CD1c-positive myeloid dendritic cell (primary cell): ENCODE measurements around the gene NUP214.

Experiments used
- DNase-seq: peaks from one replicate; pipeline ENCODE4 v3.0.0-alpha.2; 2016; ENCODE audit errors: extremely low spot score

NUP214 gene

DNA sequence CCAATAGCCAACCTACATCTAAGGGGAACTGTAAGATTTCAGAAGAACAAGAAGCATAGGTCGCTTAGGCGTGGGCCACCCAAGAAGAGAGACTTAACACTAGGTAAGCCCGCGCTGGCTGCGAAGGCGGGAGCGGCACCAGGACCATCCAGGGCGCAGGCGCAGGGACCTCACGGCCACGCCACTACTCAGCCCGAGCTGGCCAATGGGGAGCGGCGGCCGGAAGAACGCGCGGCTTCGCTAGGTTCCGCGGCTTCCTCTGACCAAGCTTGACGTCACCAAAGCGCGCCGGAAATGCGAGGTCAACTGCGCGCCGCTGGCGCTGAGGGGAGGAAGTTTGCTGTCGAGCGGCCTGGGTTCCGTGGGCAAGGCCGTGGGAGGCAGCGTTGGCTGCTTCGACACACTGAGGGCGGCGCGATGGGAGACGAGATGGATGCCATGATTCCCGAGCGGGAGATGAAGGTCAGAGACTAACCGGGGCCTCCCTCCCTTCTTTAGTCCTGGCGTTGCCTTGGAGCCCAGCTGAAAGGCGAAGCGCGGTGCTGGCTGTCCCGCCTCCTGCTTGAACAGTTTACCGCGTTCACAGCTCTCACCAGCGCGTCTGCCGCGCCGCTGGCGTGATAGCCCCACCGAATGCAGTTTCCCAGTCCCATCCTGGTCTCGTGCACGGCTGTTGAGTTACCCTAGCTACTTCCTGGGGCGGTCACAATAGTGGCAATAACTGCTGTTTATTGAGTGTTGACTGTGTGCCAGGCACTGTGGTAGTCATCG lies at the start of gene NUP214:
TSS of gene NUP214 (plus strand) at position 299 of the 771 bp plus-strand sequence. CDS start at position 418, 119 bp downstream.
- DNase-seq: peak; percentile 100

DNA sequence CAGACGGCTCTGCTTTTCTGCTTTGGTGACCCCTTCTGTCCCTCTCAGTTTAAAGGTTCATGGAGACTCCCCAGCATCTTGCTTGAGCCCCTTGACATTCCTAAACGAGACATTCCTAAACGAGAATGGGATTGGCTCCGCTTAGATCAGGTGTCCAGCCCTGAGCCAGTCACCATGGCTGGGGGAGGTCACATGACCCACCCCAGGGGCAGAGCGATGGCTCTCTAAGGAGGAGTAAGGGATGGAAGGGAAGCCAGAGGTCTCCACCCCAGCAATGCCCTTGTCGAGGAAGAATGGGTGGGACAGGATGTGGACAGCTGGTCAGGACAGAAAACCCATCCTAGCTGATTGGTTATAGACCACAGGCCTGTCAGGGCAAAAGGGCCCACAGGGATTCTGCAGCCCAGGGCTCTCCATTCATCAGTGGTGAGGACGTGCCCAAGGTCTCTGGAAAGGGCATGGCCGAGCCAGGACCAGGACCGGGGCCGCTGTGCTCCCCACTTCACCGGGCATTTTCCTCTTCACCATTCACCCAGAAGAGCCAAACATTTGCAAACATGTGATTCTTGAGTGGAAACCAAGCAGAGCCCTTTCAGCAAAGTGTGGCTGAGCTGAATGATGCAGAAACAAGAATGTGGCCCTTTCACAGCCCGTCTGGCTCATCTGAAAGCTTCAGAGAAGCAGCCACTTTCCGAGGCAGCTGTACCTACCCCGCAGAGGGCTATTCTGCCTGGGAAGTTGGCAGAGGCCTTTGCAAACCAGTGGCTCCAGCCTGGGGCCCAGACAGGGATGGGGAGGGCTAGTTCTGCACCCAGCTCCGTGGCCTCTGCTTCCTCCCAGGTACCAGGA lies 48.8 kb upstream of the NUP214 start:
- no peak for DNase-seq

- no peak for DNase-seq
These were observed 46.7 kb upstream of the NUP214 start for GRCh38 chr9:131078427-131079366.

GRCh38 chr9:131080589-131080988 lies 44.8 kb upstream of the NUP214 start:
- DNase-seq: no peak

DNA sequence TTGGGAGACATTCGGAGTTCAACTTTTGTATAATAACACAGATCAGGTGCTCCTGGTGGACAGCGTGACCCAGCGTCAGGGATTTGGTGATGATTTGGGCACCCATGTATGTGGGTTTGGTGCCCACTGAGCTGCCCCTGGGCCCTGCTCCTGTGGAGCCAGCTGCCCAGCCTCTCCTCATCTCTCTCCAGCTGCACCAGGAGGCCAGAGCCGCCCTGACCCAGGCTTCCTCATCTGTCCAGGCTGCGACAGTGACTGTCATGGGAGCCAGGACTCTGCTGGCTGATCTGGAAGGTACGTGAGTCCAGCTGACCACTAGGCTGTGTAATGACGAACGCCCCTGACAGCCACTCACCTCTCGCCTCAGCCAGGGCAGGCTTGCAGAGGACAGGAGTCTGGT lies 43.5 kb upstream of the NUP214 start:
- no peak for DNase-seq

DNA sequence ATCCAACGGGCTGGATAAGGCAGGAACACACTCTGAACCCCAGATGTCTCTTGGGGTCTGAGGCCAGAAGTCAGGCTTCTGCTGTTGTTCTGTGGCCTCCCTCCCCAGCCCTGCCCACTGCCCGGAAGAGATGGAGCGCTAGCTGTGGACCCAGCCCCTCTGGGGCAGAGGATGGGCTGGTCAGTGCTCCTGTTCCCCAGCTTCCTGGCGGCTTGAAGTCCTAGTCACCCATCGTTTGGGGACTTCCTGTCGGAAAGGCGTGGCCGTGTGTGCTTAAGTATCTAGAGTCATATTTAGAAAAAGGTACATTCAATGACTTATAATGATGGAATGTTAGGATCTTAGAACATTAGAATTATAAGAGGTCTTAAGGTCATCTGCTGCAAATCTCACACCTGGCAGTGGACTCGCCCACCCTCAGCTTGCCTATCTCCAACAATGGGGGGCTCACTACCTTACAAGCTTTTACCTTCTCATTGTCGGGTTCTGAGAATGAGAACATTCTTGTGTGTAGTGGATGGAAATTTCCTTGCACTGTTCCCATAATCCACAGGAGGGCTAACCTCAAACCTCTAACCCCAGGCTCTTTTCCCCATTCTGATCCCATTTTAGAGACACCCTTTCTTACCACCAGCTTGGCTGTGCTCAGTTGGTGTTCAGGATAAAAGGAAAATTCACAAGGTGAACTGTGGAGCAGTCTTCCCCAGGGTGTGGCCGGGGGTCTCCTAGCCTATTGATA lies 42.4 kb upstream of the NUP214 start:
- DNase-seq: no peak

- no peak for DNase-seq
These were observed 40.6 kb upstream of the NUP214 start for GRCh38 chr9:131084661-131085369.

DNA sequence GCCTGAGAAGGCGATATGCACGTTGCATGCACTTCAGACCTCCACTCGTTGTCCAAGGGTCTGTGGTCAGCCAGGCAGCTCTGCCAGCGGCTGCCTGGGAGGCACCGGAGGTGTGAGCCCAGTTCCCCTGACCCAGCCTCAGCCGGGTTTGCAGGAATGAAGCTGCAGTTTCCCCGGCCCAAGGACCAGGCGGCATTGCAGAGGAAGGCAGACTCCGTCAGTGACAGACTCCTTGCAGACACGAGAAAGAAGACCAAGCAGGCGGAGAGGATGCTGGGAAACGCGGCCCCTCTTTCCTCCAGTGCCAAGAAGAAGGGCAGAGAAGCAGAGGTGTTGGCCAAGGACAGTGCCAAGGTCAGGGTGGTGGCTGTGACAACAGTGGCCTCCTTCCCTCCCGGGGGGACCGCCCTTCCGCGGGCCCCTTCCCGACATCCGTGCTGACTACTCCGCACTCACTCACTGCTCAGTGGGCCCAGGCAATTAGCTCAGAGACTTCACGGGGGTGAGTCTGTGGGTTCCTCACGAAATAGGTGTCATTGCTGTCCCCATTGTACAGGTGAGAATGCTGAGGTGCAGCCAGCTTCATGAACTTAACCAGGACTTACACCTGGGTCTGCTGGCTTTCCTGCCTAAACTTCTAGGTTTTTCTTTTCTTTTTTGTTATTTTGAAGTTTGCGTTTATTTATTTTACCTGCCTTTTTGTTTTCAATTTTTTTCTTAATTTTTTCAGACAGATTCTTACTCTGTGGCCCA lies 39.8 kb upstream of the NUP214 start:
- no peak for DNase-seq

DNA sequence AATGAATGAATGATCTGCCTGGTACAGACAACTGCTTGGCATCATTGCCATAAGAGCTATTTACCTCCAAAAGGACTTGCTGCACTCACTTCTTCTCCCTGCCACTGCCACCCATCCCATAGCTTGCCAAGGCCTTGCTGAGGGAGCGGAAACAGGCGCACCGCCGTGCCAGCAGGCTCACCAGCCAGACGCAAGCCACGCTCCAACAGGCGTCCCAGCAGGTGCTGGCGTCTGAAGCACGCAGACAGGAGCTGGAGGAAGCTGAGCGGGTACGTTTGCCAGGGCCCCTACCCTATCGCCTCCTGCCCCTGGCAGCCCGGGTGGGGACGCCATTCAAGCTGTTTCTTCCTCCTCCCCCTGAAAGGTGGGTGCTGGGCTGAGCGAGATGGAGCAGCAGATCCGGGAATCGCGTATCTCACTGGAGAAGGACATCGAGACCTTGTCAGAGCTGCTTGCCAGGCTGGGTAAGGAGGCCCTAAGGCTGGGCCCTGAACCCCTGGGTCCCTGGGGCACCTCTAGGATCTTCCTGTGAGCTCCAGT lies 38.0 kb upstream of the NUP214 start:
- no peak for DNase-seq

GRCh38 chr9:131090025-131090787 lies 35.2 kb upstream of the NUP214 start:
- no peak for DNase-seq

DNA sequence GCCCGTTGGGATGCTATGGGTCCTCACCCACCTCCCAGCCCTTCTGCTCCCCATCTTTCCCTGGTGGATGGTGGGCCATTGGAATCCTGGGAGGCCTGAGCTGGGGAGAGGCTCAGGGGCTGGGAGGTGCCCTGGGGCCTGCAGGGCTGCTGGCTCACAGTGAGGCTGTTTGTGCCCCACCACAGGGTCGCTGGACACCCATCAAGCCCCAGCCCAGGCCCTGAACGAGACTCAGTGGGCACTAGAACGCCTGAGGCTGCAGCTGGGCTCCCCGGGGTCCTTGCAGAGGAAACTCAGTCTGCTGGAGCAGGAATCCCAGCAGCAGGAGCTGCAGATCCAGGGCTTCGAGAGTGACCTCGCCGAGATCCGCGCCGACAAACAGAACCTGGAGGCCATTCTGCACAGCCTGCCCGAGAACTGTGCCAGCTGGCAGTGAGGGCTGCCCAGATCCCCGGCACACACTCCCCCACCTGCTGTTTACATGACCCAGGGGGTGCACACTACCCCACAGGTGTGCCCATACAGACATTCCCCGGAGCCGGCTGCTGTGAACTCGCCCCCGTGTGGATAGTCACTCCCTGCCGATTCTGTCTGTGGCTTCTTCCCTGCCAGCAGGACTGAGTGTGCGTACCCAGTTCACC lies 33.9 kb upstream of the NUP214 start:
- no peak for DNase-seq

DNA sequence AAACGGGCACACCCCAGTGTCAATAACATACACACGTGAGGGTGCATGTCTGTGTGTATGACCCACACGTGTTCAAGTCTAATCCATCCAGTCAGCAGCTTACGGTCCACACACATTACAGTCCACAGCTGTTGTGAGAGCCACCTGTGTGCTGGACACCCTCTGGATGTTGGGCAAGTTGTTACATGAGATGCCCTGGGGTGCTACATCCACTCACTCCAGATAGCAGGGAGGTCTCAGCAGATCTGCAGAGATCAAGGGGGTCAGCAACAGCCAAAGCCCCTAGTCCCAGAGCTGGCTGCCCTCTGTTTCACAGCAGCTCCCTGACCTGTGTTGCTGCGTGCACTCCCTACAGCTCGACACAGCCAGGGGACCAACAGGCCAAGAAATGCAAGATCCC lies 33.4 kb upstream of the NUP214 start:
- no peak for DNase-seq

DNA sequence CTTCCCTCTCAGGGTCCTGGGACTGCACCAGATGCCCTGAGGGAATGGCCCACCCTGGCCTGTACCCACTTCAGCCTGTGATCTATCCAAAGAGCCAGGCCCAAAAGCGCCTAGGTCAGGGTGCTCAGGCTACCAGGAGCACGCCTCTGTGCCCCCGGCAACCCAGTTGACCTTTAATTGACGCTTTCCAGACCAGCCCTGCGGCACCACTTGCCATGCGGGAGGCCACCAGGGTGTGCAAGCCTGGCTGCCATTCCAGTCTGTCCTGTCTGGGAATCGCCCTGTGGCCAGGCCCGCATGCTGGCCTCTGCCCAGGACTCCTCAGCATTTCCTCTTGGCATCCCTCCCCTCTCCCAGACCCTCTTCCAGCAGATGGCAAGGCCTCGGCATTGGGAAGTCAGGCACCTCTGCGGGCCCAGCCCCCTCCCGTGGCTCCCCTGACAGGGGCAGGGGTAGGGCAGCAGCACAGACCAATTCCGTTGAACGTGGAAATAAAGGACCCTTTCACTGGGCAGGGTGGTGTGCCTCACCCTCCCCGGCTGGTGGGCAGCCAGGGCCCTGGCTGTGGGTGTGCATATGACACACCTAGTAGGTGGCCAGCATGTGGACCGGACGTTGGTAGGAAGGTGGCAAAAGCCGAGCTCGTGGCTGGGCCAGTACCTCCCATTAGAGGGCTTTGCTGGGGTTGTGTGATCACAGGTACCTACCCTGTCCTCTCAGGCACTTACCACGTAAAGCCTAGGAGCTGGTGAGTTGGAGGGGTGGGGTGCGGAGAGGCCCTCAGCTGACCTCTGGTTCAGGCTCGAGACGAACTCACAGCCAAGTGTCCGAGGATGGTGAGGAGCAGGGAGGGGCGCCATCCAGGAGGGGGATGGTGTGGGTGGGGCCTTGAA lies 32.6 kb upstream of the NUP214 start:
- no peak for DNase-seq

GRCh38 chr9:131094015-131094414 lies 31.4 kb upstream of the NUP214 start:
- DNase-seq: no peak

DNA sequence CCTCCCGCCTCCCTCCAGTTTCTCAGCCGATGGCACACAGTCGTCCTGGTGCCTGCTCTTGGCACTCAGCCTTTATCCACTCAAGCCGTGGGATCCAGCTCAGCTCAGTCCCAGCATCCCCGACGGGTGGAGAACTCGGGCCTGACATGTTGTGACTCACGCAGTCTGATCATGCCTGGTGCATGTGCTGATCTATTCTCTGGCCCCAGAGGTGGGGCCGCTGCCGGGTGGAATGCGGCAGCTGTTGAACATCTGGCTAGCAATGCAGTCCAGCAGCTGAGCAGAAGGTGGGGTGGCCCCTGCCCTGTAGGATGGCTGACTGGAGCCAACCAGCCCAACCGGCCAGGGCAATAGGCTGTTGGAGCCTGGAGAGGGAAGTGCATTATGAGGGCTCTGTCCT lies 30.8 kb upstream of the NUP214 start:
- DNase-seq: no peak

DNA sequence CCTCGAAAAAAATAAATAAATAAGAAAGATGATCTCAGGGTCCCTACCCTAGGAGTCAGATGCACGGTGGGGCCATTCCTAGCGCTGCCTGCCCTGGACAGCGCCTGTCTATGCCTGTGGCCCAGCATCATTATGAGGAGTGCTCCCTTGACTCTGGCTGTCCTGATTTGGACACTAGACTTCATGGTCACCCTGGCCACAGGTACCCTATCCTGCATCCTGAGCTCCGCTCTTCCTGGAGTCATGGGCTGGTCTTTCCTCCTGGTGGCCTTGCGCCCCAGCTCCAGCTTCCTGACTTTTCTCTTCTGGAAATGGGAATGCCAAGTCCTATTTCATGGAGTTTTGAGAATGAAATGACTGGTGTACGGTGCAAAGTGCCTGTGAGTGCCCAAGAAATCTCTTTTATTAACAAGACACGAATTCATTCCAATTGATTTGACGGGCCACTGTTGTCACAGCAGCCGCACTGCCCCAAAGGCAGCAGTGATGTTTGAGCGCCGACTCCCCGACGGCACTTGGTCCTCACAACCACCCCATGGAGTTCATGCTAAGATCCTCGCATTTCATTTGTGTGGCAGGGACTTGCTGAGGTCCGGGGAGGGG lies 29.6 kb upstream of the NUP214 start:
- peak; percentile 2 for DNase-seq
